PFSK-1 (cell line): ENCODE measurements around the gene TCF12.

Source experiments
- POLR2AphosphoS5 ChIP-seq: IDR thresholded peaks from 2 replicates; pipeline ENCODE4 v1.6.1; 2012; ENCODE audit warnings: low read depth, mild to moderate bottlenecking, control low read depth, low read length, moderate library complexity
- REST ChIP-seq, 2 experiments: IDR thresholded peaks; 2 replicates each; pipeline versions ENCODE4 v1.6.1 to v1.8.0; 2011 to 2012; ENCODE audit warnings: low read depth in 2 of 2, low read length in 2 of 2, control low read depth in 1 of 2, inconsistent platforms in 1 of 2, mild to moderate bottlenecking in 1 of 2, moderate library complexity in 1 of 2; ENCODE audit not compliant: insufficient read depth in 1 of 2
- SIN3A ChIP-seq: IDR thresholded peaks from 2 replicates; pipeline ENCODE4 v1.6.1; 2012; ENCODE audit warnings: mild to moderate bottlenecking, low read length, moderate library complexity, borderline replicate concordance; ENCODE audit not compliant: insufficient read depth

GRCh38 chr15:56948000-56948763, 29.7 kb downstream of the TCF12 start:
- TF ChIP-seq POLR2AphosphoS5 (no peak), REST (IDR thresholded peaks at IDR 0.05; ENCODE audit: insufficient read depth in 1 of 2, low read depth in 2 of 2, low read length in 2 of 2) (no peak), SIN3A (no peak)
